ENCODE results near the gene IQSEC3.

The IQSEC3 gene

GRCh38 chr12:171276-171675 lies 104.7 kb downstream of the IQSEC3 start:
- TF ChIP-seq ZFX (IDR thresholded peaks at IDR 0.05) = no peak

GRCh38 chr12:171743-172676 lies 105.4 kb downstream of the IQSEC3 start:
- no peak overlapping the region for H3K27ac ChIP-seq
- TF ChIP-seq CTCF (conservative IDR thresholded peaks at IDR 0.05) (no peak), ZFX (IDR thresholded peaks at IDR 0.05) (no peak)

More at GRCh38 chr12:171276-171675, 104.7 kb downstream of the IQSEC3 start:
- H3K27ac ChIP-seq = no peak overlapping the region

GRCh38 chr12:172732-173161 lies 106.2 kb downstream of the IQSEC3 start:
- TF ChIP-seq ZFX (IDR thresholded peaks at IDR 0.05) (no peak), CTCF (conservative IDR thresholded peaks at IDR 0.05) (no peak)
- no peak overlapping the region for H3K27ac ChIP-seq

GRCh38 chr12:174124-174523 lies 107.6 kb downstream of the IQSEC3 start:
- no peak for TF ChIP-seq CTCF (conservative IDR thresholded peaks at IDR 0.05)
- TF ChIP-seq ZFX (IDR thresholded peaks at IDR 0.05) = no peak
- no peak overlapping the region for H3K27ac ChIP-seq

GRCh38 chr12:174596-174995 lies 108.0 kb downstream of the IQSEC3 start:
- no peak for TF ChIP-seq CTCF (conservative IDR thresholded peaks at IDR 0.05)
- TF ChIP-seq ZFX (IDR thresholded peaks at IDR 0.05) = no peak
- H3K27ac ChIP-seq = no peak overlapping the region

- TF ChIP-seq ZFX (IDR thresholded peaks at IDR 0.05) = no peak
- TF ChIP-seq CTCF (conservative IDR thresholded peaks at IDR 0.05) = no peak
- H3K27ac ChIP-seq = no peak overlapping the region
Measured at GRCh38 chr12:175250-175649, 108.7 kb downstream of the IQSEC3 start.

GRCh38 chr12:175759-176158 lies 109.2 kb downstream of the IQSEC3 start:
- TF ChIP-seq CTCF (conservative IDR thresholded peaks at IDR 0.05) = no peak
- TF ChIP-seq ZFX (IDR thresholded peaks at IDR 0.05) = no peak
- H3K27ac ChIP-seq = no peak overlapping the region
